HG03039 (cell line): ENCODE data around the gene TIMM44.
"Not testable (repeated sequence)": the region's sequence is repeated elsewhere in the genome, so short reads cannot be mapped to it uniquely, and the experiment has no call there.

Experiments
- ATAC-seq: cut with Tn5 transposase; IDR thresholded peaks from one replicate; pipeline ENCODE4 v1.9.1; 2021; ENCODE audit warnings: mild to moderate bottlenecking, moderate library complexity; ENCODE audit not compliant: unreplicated experiment

The TIMM44 gene

GRCh38 chr19:7926727-7927604, 16.5 kb downstream of the TIMM44 start:
- ATAC-seq: no peak

- ATAC-seq: no peak
Measured at GRCh38 chr19:7926021-7926726, 17.3 kb downstream of the TIMM44 start, which contains the start of gene CTXN1. TSS of gene CTXN1 (minus strand) at chr19:7926135. CDS start at chr19:7925538, 597 bp downstream.

DNA sequence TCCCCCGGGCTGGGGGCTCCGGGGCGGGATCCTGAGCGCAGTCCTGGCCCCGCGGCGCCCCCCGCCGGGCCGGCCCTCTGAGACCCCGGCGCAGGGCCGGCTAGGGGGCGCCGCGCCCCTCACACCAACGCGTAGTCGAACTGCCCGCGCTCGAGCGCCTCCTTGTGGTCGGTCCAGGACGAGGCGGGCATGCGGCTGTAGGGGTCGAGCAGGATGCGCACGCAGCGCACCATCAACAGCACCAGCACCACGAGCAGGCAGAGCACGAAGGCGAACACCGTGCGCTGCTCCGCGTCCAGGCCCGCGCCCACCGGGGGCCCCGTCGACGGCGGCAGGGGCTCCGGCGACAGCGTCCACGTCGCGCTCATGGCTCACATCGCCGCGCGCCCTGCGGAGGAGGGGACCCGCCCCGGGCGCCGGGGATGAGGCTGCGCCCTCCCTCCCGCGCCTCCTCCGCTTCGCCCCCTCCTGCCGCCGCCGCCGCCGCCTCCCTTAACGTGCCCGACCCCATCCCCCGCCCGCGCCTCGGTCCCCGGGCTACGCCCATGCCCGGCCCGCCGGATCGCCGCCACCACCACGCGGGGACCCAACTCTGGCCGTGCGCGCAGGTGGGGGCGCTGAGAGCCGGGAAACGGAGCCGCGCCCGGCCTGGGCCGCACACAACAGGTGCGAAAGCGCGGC, 18.2 kb downstream of the TIMM44 start:
- no peak for ATAC-seq

- no peak for ATAC-seq
Measured at GRCh38 chr19:7924651-7925170, 18.8 kb downstream of the TIMM44 start.

GRCh38 chr19:7924241-7924640, 19.2 kb downstream of the TIMM44 start:
- no peak for ATAC-seq

- ATAC-seq: no peak
Measured at GRCh38 chr19:7923295-7924191, 19.9 kb downstream of the TIMM44 start.

- no peak for ATAC-seq
Measured at GRCh38 chr19:7922836-7923195, 20.6 kb downstream of the TIMM44 start.

DNA sequence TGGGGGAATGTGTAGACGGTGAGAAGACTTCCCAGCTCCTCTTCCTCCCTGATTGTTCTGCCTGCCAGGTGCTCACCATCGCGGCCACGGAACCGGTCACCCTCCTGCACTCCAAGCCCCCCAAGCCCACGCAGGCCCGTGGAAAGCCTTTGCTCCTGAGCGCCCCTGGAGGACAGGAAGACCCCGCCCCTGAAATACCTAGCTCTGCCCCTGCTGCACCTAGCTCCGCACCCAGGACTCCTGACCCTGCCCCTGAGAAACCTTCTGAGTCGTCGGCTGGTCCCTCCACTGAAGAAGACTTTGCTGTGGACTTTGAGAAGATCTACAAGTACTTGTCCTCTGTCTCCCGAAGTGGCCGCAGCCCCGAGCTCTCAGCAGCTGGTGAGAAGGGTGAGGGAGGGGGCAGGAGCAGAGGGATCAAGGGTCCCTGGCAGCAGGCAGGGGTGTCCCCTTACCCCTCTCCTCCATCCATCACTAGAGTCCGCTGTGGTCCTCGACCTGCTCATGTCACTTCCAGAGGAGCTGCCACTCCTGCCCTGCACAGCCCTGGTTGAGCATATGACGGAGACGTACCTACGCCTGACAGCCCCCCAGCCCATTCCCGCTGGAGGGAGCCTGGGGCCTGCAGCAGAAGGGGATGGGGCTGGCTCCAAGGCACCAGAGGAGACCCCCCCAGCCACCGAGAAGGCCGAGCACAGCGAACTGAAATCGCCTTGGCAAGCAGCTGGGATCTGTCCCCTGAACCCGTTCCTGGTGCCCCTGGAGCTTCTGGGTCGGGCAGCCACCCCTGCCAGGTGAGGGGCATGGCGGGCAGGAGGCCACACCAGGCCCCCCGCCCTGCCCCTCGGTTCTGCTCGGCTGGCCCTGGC, 21.3 kb downstream of the TIMM44 start:
- ATAC-seq: no peak

GRCh38 chr19:7921302-7921966, 22.0 kb downstream of the TIMM44 start:
- no peak for ATAC-seq

GRCh38 chr19:7920519-7921301, 22.8 kb downstream of the TIMM44 start:
- peak; percentile 40 for ATAC-seq

DNA sequence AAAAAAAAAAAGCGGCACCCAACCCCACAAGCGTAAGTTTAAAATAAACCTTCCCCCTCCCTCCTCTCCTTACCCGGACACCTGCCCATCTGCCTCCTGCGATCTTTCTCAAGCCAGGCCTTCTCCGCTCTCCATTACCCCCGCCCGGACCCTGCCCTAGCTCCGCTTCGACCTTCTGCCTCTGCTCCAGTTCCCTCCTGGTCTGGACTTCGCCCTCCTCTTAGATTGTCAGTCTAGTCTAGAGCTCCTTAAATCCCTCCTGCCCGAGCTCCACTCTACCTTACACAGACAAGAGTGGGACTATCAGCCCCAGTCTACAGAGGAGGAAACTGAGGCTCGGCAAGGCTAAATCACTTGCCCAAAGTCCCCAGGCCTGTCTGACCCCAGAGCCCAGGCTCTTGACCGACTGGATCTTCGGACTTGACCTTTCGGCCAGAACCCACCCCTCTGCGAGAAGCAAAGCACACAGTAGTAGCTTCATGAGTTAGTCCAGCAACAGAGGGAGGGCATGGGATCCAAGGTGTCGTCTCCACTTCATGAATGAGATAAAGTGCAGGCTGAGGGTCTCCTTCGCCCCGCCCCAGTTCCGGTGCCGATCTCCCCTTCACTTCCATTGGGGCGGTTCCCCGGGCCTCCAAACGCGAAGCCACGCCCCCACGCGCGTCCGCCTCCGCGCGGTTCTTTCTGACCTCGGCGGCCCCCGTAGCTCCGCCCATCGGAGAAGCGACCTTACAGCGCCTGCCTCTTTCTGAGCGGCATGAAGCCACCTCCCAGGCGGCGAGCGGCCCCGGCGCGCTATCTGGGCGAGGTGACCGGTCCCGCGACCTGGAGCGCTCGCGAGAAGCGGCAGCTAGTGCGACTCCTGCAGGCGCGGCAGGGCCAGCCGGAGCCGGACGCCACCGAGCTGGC, 23.6 kb downstream of the TIMM44 start, which contains the start of gene SNAPC2:
Gene SNAPC2, plus strand, starts transcription at position 729 of the 909 bp plus-strand sequence. Its CDS starts 29 bp downstream, at position 758.
- peak; percentile 49 for ATAC-seq

DNA sequence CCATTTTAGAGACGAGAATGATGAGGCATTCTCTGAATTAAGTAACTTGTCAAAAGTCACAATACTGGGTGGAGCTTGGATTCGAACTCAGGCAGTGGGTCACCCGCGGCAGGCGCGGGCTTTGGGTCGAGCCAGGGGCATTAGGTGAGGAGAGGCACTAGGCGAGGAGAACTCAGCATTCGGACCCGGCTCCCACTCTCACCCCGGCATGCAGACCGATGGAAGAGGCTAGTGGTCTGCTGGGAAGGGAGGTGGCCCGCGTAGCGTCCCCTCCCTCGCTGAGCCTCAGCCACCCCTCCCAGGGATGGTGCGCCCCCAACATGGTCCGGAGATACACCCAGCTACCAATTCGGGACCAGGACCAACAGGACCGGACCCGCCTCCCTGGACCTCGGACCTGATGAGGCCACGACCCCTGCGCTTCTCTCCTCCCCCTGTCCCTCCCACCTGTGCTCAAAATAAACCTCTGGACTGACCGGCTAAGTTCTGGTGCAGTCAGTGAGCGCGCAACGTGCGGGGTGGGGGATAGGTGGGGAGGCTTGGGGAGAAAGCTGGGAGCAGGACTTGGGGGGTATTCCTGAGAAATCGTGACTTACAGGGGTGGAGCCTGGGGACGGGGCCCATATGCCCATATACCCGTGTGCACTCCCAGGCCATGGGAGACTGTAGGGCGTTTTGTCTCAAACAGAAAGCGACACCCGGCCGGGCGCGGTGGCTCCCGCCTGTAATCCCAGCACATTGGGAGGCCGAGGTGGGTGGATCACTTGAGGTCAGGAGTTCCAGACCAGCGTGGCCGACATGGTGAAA, 24.6 kb downstream of the TIMM44 start:
- ATAC-seq: no peak

- not testable (repeated sequence) for ATAC-seq
Measured at GRCh38 chr19:7918062-7918614, 25.3 kb downstream of the TIMM44 start.

GRCh38 chr19:7917267-7918061, 26.0 kb downstream of the TIMM44 start:
- no peak for ATAC-seq

- ATAC-seq: no peak
Measured at GRCh38 chr19:7916955-7917266, 26.6 kb downstream of the TIMM44 start.
